CD14-positive monocyte (primary cell): ENCODE data around the gene RBBP4. TPM values are rescaled to one million over a fixed set of nuclear protein-coding genes. Genes with fewer than 3 reads are reported as not detected.

ENCODE experiments used
- DNase-seq, 3 donors: peaks; one replicate each; pipeline ENCODE4 v3.0.0-alpha.2; 2011 to 2022
- H2AFZ ChIP-seq: 2 replicates; pipeline ENCODE4 v1.6.0; 2012; ENCODE audit warnings: mild to moderate bottlenecking, low read depth, low read length, inconsistent platforms; ENCODE audit not compliant: insufficient read depth, poor library complexity, severe bottlenecking
- H3K27ac ChIP-seq, 2 donors: 1 replicate in 1 of 2; 2 replicates in 1 of 2; pipeline ENCODE4 v1.5.1; 2012 to 2013; ENCODE audit warnings: low read length in 2 of 2, control low read depth in 1 of 2, inconsistent platforms in 1 of 2, low read depth in 1 of 2, mild to moderate bottlenecking in 1 of 2
- H3K27me3 ChIP-seq, 2 donors: one replicate each; pipeline versions ENCODE4 v1.6.0 to v1.6.1; 2011 to 2013; ENCODE audit warnings: low read length in 2 of 2; ENCODE audit not compliant: control insufficient read depth in 2 of 2, insufficient read depth in 2 of 2
- H3K36me3 ChIP-seq, 2 donors: replicated peaks in 1 of 2; 1 replicate in 1 of 2; 2 replicates in 1 of 2; pipeline versions ENCODE4 v1.5.1 to v1.6.1; 2012 to 2013; ENCODE audit warnings: low read length in 2 of 2, control low read depth in 1 of 2, inconsistent platforms in 1 of 2, mild to moderate bottlenecking in 1 of 2; ENCODE audit not compliant: insufficient read depth in 2 of 2, control insufficient read depth in 1 of 2
- H3K4me1 ChIP-seq, 2 donors: 1 replicate in 1 of 2; 2 replicates in 1 of 2; pipeline versions ENCODE4 v1.5.1 to v1.6.1; 2012 to 2013; ENCODE audit warnings: low read length in 2 of 2, control low read depth in 1 of 2, inconsistent platforms in 1 of 2, mild to moderate bottlenecking in 1 of 2, moderate library complexity in 1 of 2; ENCODE audit not compliant: insufficient read depth in 2 of 2, control insufficient read depth in 1 of 2
- H3K4me2 ChIP-seq: replicated peaks from 2 replicates; pipeline ENCODE3; 2012; ENCODE audit warnings: low read length, moderate library complexity, mild to moderate bottlenecking; ENCODE audit not compliant: poor library complexity, severe bottlenecking; ENCODE audit errors: extremely low read depth
- H3K4me3 ChIP-seq, 3 experiments: fragments of 200-600 bp in 1 of 3; sonication (generic) in 1 of 3; replicated peaks in 1 of 3; 1 replicate in 2 of 3; 2 replicates in 1 of 3; pipeline ENCODE4 v1.5.1; 2011 to 2013; ENCODE audit warnings: low read length in 3 of 3, mild to moderate bottlenecking in 3 of 3, control low read depth in 2 of 3, low read depth in 2 of 3, inconsistent platforms in 1 of 3, moderate library complexity in 1 of 3
- H3K79me2 ChIP-seq: 2 replicates; pipeline ENCODE4 v1.6.0; 2012; ENCODE audit warnings: mild to moderate bottlenecking, control low read depth, inconsistent platforms, low read length, moderate library complexity; ENCODE audit not compliant: insufficient read depth
- H3K9ac ChIP-seq: 2 replicates; pipeline ENCODE4 v1.6.0; 2017; ENCODE audit warnings: low read length, mild to moderate bottlenecking; ENCODE audit not compliant: insufficient read depth, poor library complexity, severe bottlenecking
- H3K9me3 ChIP-seq, 2 donors: replicated peaks in 1 of 2; 1 replicate in 1 of 2; 2 replicates in 1 of 2; pipeline versions ENCODE4 v1.5.1 to v1.6.1; 2012 to 2013; ENCODE audit warnings: low read length in 2 of 2, control low read depth in 1 of 2; ENCODE audit not compliant: control insufficient read depth in 1 of 2, insufficient read depth in 1 of 2
- H4K20me1 ChIP-seq: 2 replicates; pipeline ENCODE4 v1.6.0; 2012; ENCODE audit warnings: mild to moderate bottlenecking, low read length, control low read depth, moderate library complexity; ENCODE audit not compliant: insufficient read depth
- H3K27ac Mint-ChIP-seq, 7 donors: one replicate each; pipeline ENCODE4 v1.8.0; 2020; ENCODE audit warnings: mild to moderate bottlenecking in 7 of 7, mixed read lengths in 7 of 7, moderate library complexity in 6 of 7, inconsistent platforms in 2 of 7
- H3K27me3 Mint-ChIP-seq, 3 donors: one replicate each; pipeline ENCODE4 v1.8.0; 2021 to 2022; ENCODE audit warnings: low read depth in 3 of 3, mild to moderate bottlenecking in 3 of 3, mixed read lengths in 3 of 3, moderate library complexity in 3 of 3, inconsistent platforms in 1 of 3
- H3K36me3 Mint-ChIP-seq, 2 donors: one replicate each; pipeline ENCODE4 v1.8.0; 2020; ENCODE audit warnings: mixed read lengths in 2 of 2, inconsistent platforms in 1 of 2, mild to moderate bottlenecking in 1 of 2
- H3K4me1 Mint-ChIP-seq: one replicate; pipeline ENCODE4 v1.8.0; 2020; ENCODE audit warnings: mild to moderate bottlenecking, mixed read lengths
- H3K4me3 Mint-ChIP-seq, 2 donors: one replicate each; pipeline ENCODE4 v1.8.0; 2020; ENCODE audit warnings: mild to moderate bottlenecking in 2 of 2, mixed read lengths in 2 of 2, moderate library complexity in 1 of 2
- H3K9me3 Mint-ChIP-seq, 7 donors: one replicate each; pipeline ENCODE4 v1.8.0; 2020 to 2022; ENCODE audit warnings: mixed read lengths in 7 of 7, mild to moderate bottlenecking in 6 of 7, moderate library complexity in 6 of 7, inconsistent platforms in 2 of 7
- CTCF ChIP-seq: fragments of 200-600 bp; IDR thresholded peaks from one replicate; pipeline ENCODE4 v1.8.0; 2022; ENCODE audit warnings: antibody characterized with exemption, mild to moderate bottlenecking
- WGBS: methylation state at CpG from one replicate; pipeline ENCODE4 v1.1.5; 2013; ENCODE audit warnings: missing lambda C conversion rate; ENCODE audit not compliant: insufficient coverage; 5-methylcytosine and 5-hydroxymethylcytosine counted together
- intact Hi-C, 2 donors: fragments of 100-400 bp; cut with micrococcal nuclease; formaldehyde crosslinking; loops; one replicate each; pipeline versions ENCODE4 v1.15.0 to v1.15.1; 2023
- polyA plus RNA-seq, 3 donors: library from polyadenylated mRNA; depleted of rRNA in 1 of 3; unstranded in 2 of 3; stranded (reverse) in 1 of 3; fragments of 300-500 nt in 2 of 3; fragments of >200 nt in 1 of 3; fragmentation: Illumina TruSeq in 2 of 3; gene quantifications; 1 replicate in 2 of 3; 2 replicates in 1 of 3; pipeline ENCODE4 v1.2.3, GENCODE V29; 2012 to 2021

Gene RBBP4
- polyA plus RNA-seq, 3 donors = 60.6 to 307 (median 274) TPM

- H3K9me3 ChIP-seq = no peaks in the 10 kb centered on the region
- no peak overlapping the region for H3K4me2 ChIP-seq
- H3K36me3 Mint-ChIP-seq = no peaks in the 10 kb centered on the region
- H3K4me3 Mint-ChIP-seq = no peak overlapping the region
- H2AFZ ChIP-seq = no peak overlapping the region
- H3K27ac ChIP-seq = no peak overlapping the region
- H3K4me1 Mint-ChIP-seq = peaks cover 8% of the 10 kb centered on the region
- intact Hi-C loops = no loop called here
- H3K27ac Mint-ChIP-seq = no peak overlapping the region
- H3K9ac ChIP-seq = no peak overlapping the region
- no peak for DNase-seq
- H3K27me3 Mint-ChIP-seq = peaks cover 8 to 11% (median 10%) of the 10 kb centered on the region in 3 donors
- H3K4me3 ChIP-seq = no peak overlapping the region
- no peaks in the 10 kb centered on the region for H3K27me3 ChIP-seq
- no peaks in the 10 kb centered on the region for H4K20me1 ChIP-seq
- H3K4me1 ChIP-seq = peaks cover 0 to 6% of the 10 kb centered on the region in 2 donors
- WGBS = 100% methylated on average over 1 of the region's 1 CpG
- TF ChIP-seq CTCF = no peak
- H3K36me3 ChIP-seq = no peaks in the 10 kb centered on the region
- H3K9me3 Mint-ChIP-seq = peaks cover 0 to 2% (median 0%) of the 10 kb centered on the region in 7 donors
- no peaks in the 10 kb centered on the region for H3K79me2 ChIP-seq
These were observed 67.5 kb downstream of the RBBP4 start for GRCh38 chr1:32718527-32718926.

GRCh38 chr1:32719681-32720275 is 68.8 kb downstream of the RBBP4 start:
- intact Hi-C loops = no loop called here
- Histone ChIP-seq H3K4me1 (peaks cover 4 to 10% of the 10 kb centered on the region in 2 donors), H4K20me1 (no peaks in the 10 kb centered on the region), H3K4me2 (no peak overlapping the region), H3K36me3 (no peaks in the 10 kb centered on the region), H3K9me3 (no peaks in the 10 kb centered on the region), H3K27ac (no peak overlapping the region), H2AFZ (no peak overlapping the region), H3K4me3 (no peak overlapping the region), H3K79me2 (no peaks in the 10 kb centered on the region), H3K27me3 (no peaks in the 10 kb centered on the region), H3K9ac (no peak overlapping the region)
- no peaks in the 10 kb centered on the region for H3K36me3 Mint-ChIP-seq
- no peaks in the 10 kb centered on the region for H3K9me3 Mint-ChIP-seq
- no peak for TF ChIP-seq CTCF
- 100% methylated on average over 2 of the region's 4 CpGs for whole genome bisulfite sequencing
- H3K27me3 Mint-ChIP-seq = peaks cover 10 to 12% (median 11%) of the 10 kb centered on the region in 3 donors
- peak overlapping the region in 2 of 7 donors; percentile 15 to 18 for H3K27ac Mint-ChIP-seq
- no peak overlapping the region for H3K4me3 Mint-ChIP-seq
- no peak for DNase-seq
- H3K4me1 Mint-ChIP-seq = peaks cover 12% of the 10 kb centered on the region
